PC-3 (cell line): ENCODE measurements around the gene AHNAK.

Experiments
- CTCF ChIP-seq: fragments of 300-600 bp; sonication (generic); conservative IDR thresholded peaks from 2 replicates; pipeline ENCODE4 v1.5.1; 2017; ENCODE audit warnings: antibody characterized with exemption, low read depth, mild to moderate bottlenecking, low read length
- EZH2 ChIP-seq: fragments of 300-600 bp; sonication (generic); IDR thresholded peaks from one replicate; pipeline ENCODE4 v1.6.1; 2017; ENCODE audit warnings: antibody characterized with exemption, mild to moderate bottlenecking, low read length; ENCODE audit not compliant: unreplicated experiment
- EZH2phosphoT487 ChIP-seq: fragments of 300-600 bp; sonication (generic); IDR thresholded peaks from 2 replicates; pipeline ENCODE4 v1.6.1; 2018; ENCODE audit warnings: mild to moderate bottlenecking, antibody characterized with exemption, low read length, borderline replicate concordance

DNA sequence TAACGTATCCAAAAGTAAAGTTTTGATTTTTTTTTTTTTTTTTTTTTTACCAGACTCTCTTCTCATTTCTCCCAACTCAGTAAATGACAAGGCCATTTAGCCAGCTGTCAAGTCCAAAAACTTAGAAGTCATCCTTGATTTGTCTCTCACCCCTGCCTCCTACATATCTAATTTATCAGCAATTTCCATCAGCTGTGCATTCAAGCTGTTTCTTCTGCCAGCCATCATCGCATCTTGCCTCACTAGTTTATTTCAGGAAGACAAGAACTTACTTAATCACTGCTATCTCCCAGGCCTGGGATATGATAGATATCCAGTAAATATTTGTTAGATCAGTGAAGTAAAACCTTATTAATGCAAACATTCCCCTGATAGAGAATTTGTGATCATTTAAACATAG is 80.2 kb downstream of the AHNAK start:
- TF ChIP-seq EZH2phosphoT487: no peak
- TF ChIP-seq EZH2: no peak
- TF ChIP-seq CTCF: no peak
